Activated CD4-positive, alpha-beta T cell treated with anti-CD3 and anti-CD28 coated beads, Interleukin-10, Interleukin-2, amounts not matched to agents 100 ng/mL and 50 ng/mL, durations not matched to agents 16 hours and 8 hours (primary cell): ENCODE results near the gene RNU6-8.

ENCODE experiments used
- DNase-seq: peaks from one replicate; pipeline ENCODE4 v3.0.0-alpha.2; 2020

Gene RNU6-8

GRCh38 chr14:32202998-32203882, at the start of gene RNU6-8:
Gene RNU6-8 (minus strand): TSS chr14:32203269.
- peak; percentile 89 for DNase-seq

- peak; percentile 79 for DNase-seq
Observed at GRCh38 chr14:32252030-32252670, 49.1 kb upstream of the RNU6-8 start.

GRCh38 chr14:32251530-32251929, 48.5 kb upstream of the RNU6-8 start:
- no peak for DNase-seq

- DNase-seq: no peak
Observed at GRCh38 chr14:32250681-32251080, 47.6 kb upstream of the RNU6-8 start.

- no peak for DNase-seq
Observed at GRCh38 chr14:32249780-32250179, 46.7 kb upstream of the RNU6-8 start.

GRCh38 chr14:32249371-32249770, 46.3 kb upstream of the RNU6-8 start:
- no peak for DNase-seq

GRCh38 chr14:32246751-32247150, 43.7 kb upstream of the RNU6-8 start:
- no peak for DNase-seq

- DNase-seq: no peak
Observed at GRCh38 chr14:32244404-32244803, 41.3 kb upstream of the RNU6-8 start.

- DNase-seq: no peak
Observed at GRCh38 chr14:32233260-32233659, 30.2 kb upstream of the RNU6-8 start.

- no peak for DNase-seq
Observed at GRCh38 chr14:32232481-32232880, 29.4 kb upstream of the RNU6-8 start.

GRCh38 chr14:32230695-32231280, 27.7 kb upstream of the RNU6-8 start:
- DNase-seq: no peak

- no peak for DNase-seq
Observed at GRCh38 chr14:32230181-32230580, 27.1 kb upstream of the RNU6-8 start.

GRCh38 chr14:32226056-32226455, 23.0 kb upstream of the RNU6-8 start:
- DNase-seq: no peak

GRCh38 chr14:32225378-32225920, 22.4 kb upstream of the RNU6-8 start:
- DNase-seq: no peak

GRCh38 chr14:32224737-32225377, 21.8 kb upstream of the RNU6-8 start:
- no peak for DNase-seq

- no peak for DNase-seq
Observed at GRCh38 chr14:32217301-32217700, 14.2 kb upstream of the RNU6-8 start.

- no peak for DNase-seq
Observed at GRCh38 chr14:32212833-32213232, 9.8 kb upstream of the RNU6-8 start.

GRCh38 chr14:32211068-32211404, 8.0 kb upstream of the RNU6-8 start:
- DNase-seq: no peak

- no peak for DNase-seq
Observed at GRCh38 chr14:32209471-32209870, 6.4 kb upstream of the RNU6-8 start.

GRCh38 chr14:32208490-32208889, 5.4 kb upstream of the RNU6-8 start:
- no peak for DNase-seq

GRCh38 chr14:32206552-32206951, 3.5 kb upstream of the RNU6-8 start:
- no peak for DNase-seq

- no peak for DNase-seq
Observed at GRCh38 chr14:32205984-32206383, 2.9 kb upstream of the RNU6-8 start.

GRCh38 chr14:32205554-32205953, 2.5 kb upstream of the RNU6-8 start:
- DNase-seq: no peak
